ENCODE results near the gene TMC4. TPM values are rescaled to one million over a fixed set of nuclear protein-coding genes. Genes with fewer than 3 reads are reported as not detected.

Gene TMC4
- total RNA-seq, 1 donor from 2014 or later = 198 TPM

GRCh38 chr19:54154603-54155345, 18.2 kb downstream of the TMC4 start:
- no peak for DNase-seq (ENCODE audit: low spot score)

GRCh38 chr19:54153731-54154326, 19.1 kb downstream of the TMC4 start:
- DNase-seq (ENCODE audit: low spot score) = no peak

GRCh38 chr19:54152878-54153524, 20.0 kb downstream of the TMC4 start:
- DNase-seq (ENCODE audit: low spot score) = no peak

GRCh38 chr19:54152267-54152666, 20.7 kb downstream of the TMC4 start:
- DNase-seq (ENCODE audit: low spot score) = no peak

- no peak for DNase-seq (ENCODE audit: low spot score)
These were observed 21.5 kb downstream of the TMC4 start for GRCh38 chr19:54151362-54152035.

- DNase-seq (ENCODE audit: low spot score) = no peak
These were observed 23.7 kb downstream of the TMC4 start for GRCh38 chr19:54149021-54149812.

GRCh38 chr19:54148158-54148557, 24.8 kb downstream of the TMC4 start:
- no peak for DNase-seq (ENCODE audit: low spot score)

- no peak for DNase-seq (ENCODE audit: low spot score)
These were observed 25.3 kb downstream of the TMC4 start for GRCh38 chr19:54147676-54148075.

- no peak for DNase-seq (ENCODE audit: low spot score)
These were observed 27.3 kb downstream of the TMC4 start for GRCh38 chr19:54145541-54146158.

GRCh38 chr19:54142166-54142780, 30.7 kb downstream of the TMC4 start:
- DNase-seq (ENCODE audit: low spot score) = no peak

- DNase-seq (ENCODE audit: low spot score) = no peak
These were observed 31.6 kb downstream of the TMC4 start for GRCh38 chr19:54141356-54141755.

- no peak for DNase-seq (ENCODE audit: low spot score)
These were observed 34.3 kb downstream of the TMC4 start for GRCh38 chr19:54138489-54139256.

- no peak for DNase-seq (ENCODE audit: low spot score)
These were observed 35.1 kb downstream of the TMC4 start, which contains the start of gene CNOT3 for GRCh38 chr19:54137699-54138488. CNOT3 (plus strand) TSS chr19:54137762; CDS start chr19:54142979, 5,217 bp downstream.

GRCh38 chr19:54136864-54137698, 35.9 kb downstream of the TMC4 start:
- peak; percentile 100 for DNase-seq (ENCODE audit: low spot score)

- DNase-seq (ENCODE audit: low spot score) = no peak
These were observed 36.7 kb downstream of the TMC4 start for GRCh38 chr19:54136086-54136863.

- DNase-seq (ENCODE audit: low spot score) = no peak
These were observed 38.9 kb downstream of the TMC4 start for GRCh38 chr19:54133957-54134590.
